ENCODE measurements around the gene CAPZB. TPM values are rescaled to one million over a fixed set of nuclear protein-coding genes. Genes with fewer than 3 reads are reported as not detected.

Gene CAPZB
- total RNA-seq, 1 donor from 2014 or later, result 102 TPM

DNA sequence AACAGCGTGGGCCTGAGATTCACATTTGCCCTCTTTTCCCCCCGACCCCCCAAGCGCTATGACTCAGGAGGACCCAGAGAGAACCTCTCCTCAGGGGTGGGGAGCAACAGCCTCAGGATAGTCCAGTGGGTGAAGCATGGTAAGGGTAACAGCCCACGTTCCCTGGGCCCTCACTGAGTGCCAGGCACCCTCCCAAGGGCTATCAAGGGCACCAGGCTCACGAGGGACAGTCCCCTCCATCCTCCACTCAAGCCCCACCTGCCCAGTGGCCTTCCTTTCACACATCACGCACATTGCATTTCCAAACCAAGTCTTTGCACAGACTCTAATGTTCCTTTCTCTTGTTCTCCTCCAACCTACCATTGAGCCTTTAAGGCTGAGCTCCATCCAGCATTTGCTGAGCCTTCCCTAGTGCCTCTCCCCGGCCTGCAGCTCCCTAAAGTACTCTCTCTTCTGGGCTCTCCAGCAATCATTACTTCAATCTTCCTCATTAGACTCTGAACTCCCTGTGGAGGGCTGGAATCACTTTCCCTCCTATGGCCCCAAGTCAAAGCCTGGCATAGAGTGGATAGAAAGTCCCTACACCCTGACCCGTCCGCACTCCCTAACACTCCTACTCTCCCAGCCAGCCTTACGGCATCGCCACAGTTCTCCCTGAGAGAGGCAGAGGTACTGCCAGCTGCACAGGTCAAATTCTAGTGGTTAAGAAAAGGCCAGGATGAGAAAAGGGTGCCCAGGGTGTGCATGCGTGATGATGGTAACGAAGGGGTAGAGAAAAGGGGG, 174.4 kb downstream of the CAPZB start:
- H3K27ac ChIP-seq, result peak overlapping the region in 1 of 2 donors; percentile 50
- TF ChIP-seq CTCF (IDR thresholded peaks at IDR 0.05), result no peak
- H3K4me3 ChIP-seq, result peak overlapping the region; percentile 71 to 96
- H3K36me3 ChIP-seq, result peaks cover 23 to 24% of the 10 kb centered on the region in 2 donors
- no peaks in the 10 kb centered on the region for H3K9me3 ChIP-seq
- no peak for DNase-seq (ENCODE audit: low spot score in 2 of 2)
- intact Hi-C loops (cut with DNase I), result loop anchor here (10.0 kb wide), 1 partner anchor 386 kb away; no protein-coding TSS in a partner anchor
- H3K27me3 ChIP-seq, result no peaks in the 10 kb centered on the region
- peaks cover 0 to 13% of the 10 kb centered on the region in 2 donors for H3K4me1 ChIP-seq

- Histone ChIP-seq H3K27me3 (no peaks in the 10 kb centered on the region), H3K4me3 (no peak overlapping the region), H3K4me1 (peaks cover 0 to 13% of the 10 kb centered on the region in 2 donors), H3K27ac (no peak overlapping the region), H3K36me3 (peaks cover 32 to 33% of the 10 kb centered on the region in 2 donors), H3K9me3 (no peaks in the 10 kb centered on the region)
- intact Hi-C loops (cut with DNase I), result loop anchor here (10.0 kb wide), 1 partner anchor 385 kb away; no protein-coding TSS in a partner anchor
- no peak for TF ChIP-seq CTCF (IDR thresholded peaks at IDR 0.05)
- DNase-seq (ENCODE audit: low spot score in 2 of 2), result no peak
These were observed 175.3 kb downstream of the CAPZB start for GRCh38 chr1:19310061-19310460.

- H3K9me3 ChIP-seq, result no peaks in the 10 kb centered on the region
These were observed 176.1 kb downstream of the CAPZB start for GRCh38 chr1:19309123-19309813.

GRCh38 chr1:19308509-19308907, 176.8 kb downstream of the CAPZB start:
- Histone ChIP-seq H3K9me3 (no peaks in the 10 kb centered on the region), H3K27ac (no peak overlapping the region), H3K4me3 (no peak overlapping the region), H3K4me1 (peaks cover 0 to 13% of the 10 kb centered on the region in 2 donors), H3K36me3 (peaks cover 46 to 48% of the 10 kb centered on the region in 2 donors), H3K27me3 (no peaks in the 10 kb centered on the region)
- intact Hi-C loops (cut with DNase I), result no loop called here
- no peak for TF ChIP-seq CTCF (IDR thresholded peaks at IDR 0.05)
- DNase-seq (ENCODE audit: low spot score in 2 of 2), result no peak

More at GRCh38 chr1:19309123-19309813, 176.1 kb downstream of the CAPZB start:
- Histone ChIP-seq H3K27me3 (no peaks in the 10 kb centered on the region), H3K4me3 (no peak overlapping the region), H3K36me3 (peaks cover 39 to 41% of the 10 kb centered on the region in 2 donors), H3K4me1 (peaks cover 0 to 13% of the 10 kb centered on the region in 2 donors), H3K27ac (no peak overlapping the region)
- DNase-seq (ENCODE audit: low spot score in 2 of 2), result no peak
- intact Hi-C loops (cut with DNase I), result no loop called here
- TF ChIP-seq CTCF (IDR thresholded peaks at IDR 0.05), result no peak

DNA sequence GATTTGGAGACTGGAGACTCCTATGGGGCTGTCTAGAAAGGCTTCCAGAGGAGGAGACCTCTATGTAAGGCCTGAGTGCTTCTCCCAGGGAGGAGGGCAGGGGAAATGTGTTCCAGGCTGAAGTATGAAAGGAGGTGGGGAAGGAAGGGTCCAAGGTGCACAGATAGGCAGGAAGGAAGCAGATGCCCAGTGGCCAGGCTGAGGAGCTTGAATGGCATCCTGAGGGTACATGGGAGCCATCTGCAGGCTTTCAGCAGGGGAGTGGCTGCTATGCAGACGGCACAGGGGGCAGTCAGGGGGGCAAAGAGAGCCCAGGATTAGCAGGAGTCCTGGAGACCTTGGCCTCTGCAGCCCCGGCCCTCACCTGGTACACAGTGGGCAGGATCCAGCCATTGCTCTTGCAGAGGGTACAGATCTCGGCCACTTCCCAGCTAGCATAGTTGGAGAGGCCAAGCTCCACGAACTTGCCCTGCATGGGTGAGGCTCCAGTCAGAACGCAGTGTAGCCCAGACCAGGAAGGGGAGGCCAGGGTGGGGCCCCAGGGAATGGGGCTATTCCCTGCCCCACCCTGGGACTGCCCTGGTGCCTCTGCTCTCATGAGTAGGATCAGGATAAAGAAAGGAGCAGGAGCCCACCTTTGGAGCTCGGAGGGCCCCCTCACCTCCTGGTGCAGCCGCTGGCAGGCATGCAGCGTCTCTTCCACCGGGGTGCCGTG, 177.4 kb downstream of the CAPZB start:
- H3K4me1 ChIP-seq, result peaks cover 0 to 9% of the 10 kb centered on the region in 2 donors
- H3K9me3 ChIP-seq, result no peaks in the 10 kb centered on the region
- H3K27ac ChIP-seq, result no peak overlapping the region
- no peaks in the 10 kb centered on the region for H3K27me3 ChIP-seq
- no peak for TF ChIP-seq CTCF (IDR thresholded peaks at IDR 0.05)
- intact Hi-C loops (cut with DNase I), result no loop called here
- H3K4me3 ChIP-seq, result no peak overlapping the region
- no peak for DNase-seq (ENCODE audit: low spot score in 2 of 2)
- H3K36me3 ChIP-seq, result peaks cover 52 to 54% of the 10 kb centered on the region in 2 donors
